Upper lobe of right lung (tissue), 1 donor: ENCODE measurements around the gene MOB3C. TPM values are rescaled to one million over a fixed set of nuclear protein-coding genes. Genes with fewer than 3 reads are reported as not detected.
A peak's percentile ranks its signal among the peaks of the same experiment; 100 is the strongest.

Experiments
- ATAC-seq: fragments of 200-7000 bp; cut with Tn5 transposase; one replicate; pipeline ENCODE4 v1.9.1; 2020; ENCODE audit warnings: mild to moderate bottlenecking, moderate library complexity
- DNase-seq: peaks from one replicate; pipeline ENCODE4 v3.0.0-alpha.2; 2020
- H3K27ac ChIP-seq: fragments of 200-600 bp; one replicate; pipeline ENCODE4 v1.8.0; 2022
- H3K27me3 ChIP-seq: fragments of 200-600 bp; one replicate; pipeline ENCODE4 v1.8.0; 2022; ENCODE audit warnings: mild to moderate bottlenecking
- H3K36me3 ChIP-seq: fragments of 200-600 bp; one replicate; pipeline ENCODE4 v1.8.0; 2022
- H3K4me1 ChIP-seq: fragments of 200-600 bp; one replicate; pipeline ENCODE4 v1.8.0; 2022
- H3K4me3 ChIP-seq: fragments of 200-600 bp; one replicate; pipeline ENCODE4 v1.8.0; 2022; ENCODE audit warnings: mild to moderate bottlenecking
- H3K9me3 ChIP-seq: fragments of 200-600 bp; one replicate; pipeline ENCODE4 v1.8.0; 2022
- CTCF ChIP-seq: fragments of 200-600 bp; IDR thresholded peaks from one replicate; pipeline ENCODE4 v1.8.0; 2022; ENCODE audit warnings: antibody characterized with exemption
- intact Hi-C: fragments of 100-400 bp; cut with DNase I; formaldehyde crosslinking; loops from one replicate; pipeline ENCODE4 v1.11.0; 2022
- total RNA-seq: library from RNA; stranded (reverse); fragmentation: NEBNext Ultra II Directional; extraction: Animal tissue kit (Norgen Biotek cat#: 25700); gene quantifications from one replicate; pipeline ENCODE4 v1.2.1, GENCODE V29; 2021
- donor health status: DM: no; HTN: yes; CAD: no; lungs with severe emphysema.

Gene MOB3C
- total RNA-seq, 1 donor from 2014 or later, result 24.6 TPM

GRCh38 chr1:46601257-46602007 is 15.2 kb downstream of the MOB3C start:
- H3K4me1 ChIP-seq, result peaks cover 44% of the 10 kb centered on the region

GRCh38 chr1:46599059-46599970 is 17.3 kb downstream of the MOB3C start:
- DNase-seq (no peak), ATAC-seq (no peak)
- no peak overlapping the region for H3K4me3 ChIP-seq
- no peak overlapping the region for H3K27ac ChIP-seq
- H3K9me3 ChIP-seq, result no peaks in the 10 kb centered on the region
- no peaks in the 10 kb centered on the region for H3K36me3 ChIP-seq
- TF ChIP-seq CTCF, result no peak
- peaks cover 48% of the 10 kb centered on the region for H3K4me1 ChIP-seq
- H3K27me3 ChIP-seq, result no peaks in the 10 kb centered on the region
- intact Hi-C loops, result no loop called here

More at GRCh38 chr1:46601257-46602007, 15.2 kb downstream of the MOB3C start:
- DNase-seq (no peak), ATAC-seq (no peak)
- H3K27ac ChIP-seq, result no peak overlapping the region
- H3K9me3 ChIP-seq, result no peaks in the 10 kb centered on the region
- intact Hi-C loops, result no loop called here
- no peak for TF ChIP-seq CTCF
- H3K36me3 ChIP-seq, result no peaks in the 10 kb centered on the region
- no peaks in the 10 kb centered on the region for H3K27me3 ChIP-seq
- H3K4me3 ChIP-seq, result no peak overlapping the region

GRCh38 chr1:46596846-46597245 is 19.8 kb downstream of the MOB3C start:
- TF ChIP-seq CTCF, result no peak
- no peak for ATAC-seq

GRCh38 chr1:46596036-46596435 is 20.6 kb downstream of the MOB3C start:
- no peaks in the 10 kb centered on the region for H3K9me3 ChIP-seq
- peaks cover 26% of the 10 kb centered on the region for H3K4me1 ChIP-seq
- no peak overlapping the region for H3K27ac ChIP-seq
- TF ChIP-seq CTCF, result no peak
- no peaks in the 10 kb centered on the region for H3K27me3 ChIP-seq
- intact Hi-C loops, result no loop called here
- peaks cover 28% of the 10 kb centered on the region for H3K36me3 ChIP-seq
- ATAC-seq, result no peak
- no peak overlapping the region for H3K4me3 ChIP-seq
- DNase-seq, result no peak

More at GRCh38 chr1:46596846-46597245, 19.8 kb downstream of the MOB3C start:
- Histone ChIP-seq H3K4me3 (no peak overlapping the region), H3K27ac (no peak overlapping the region), H3K27me3 (no peaks in the 10 kb centered on the region), H3K9me3 (no peaks in the 10 kb centered on the region), H3K36me3 (peaks cover 20% of the 10 kb centered on the region), H3K4me1 (peaks cover 31% of the 10 kb centered on the region)
- no peak for DNase-seq
- intact Hi-C loops, result no loop called here

- no peaks in the 10 kb centered on the region for H3K27me3 ChIP-seq
- DNase-seq (peak; percentile 82), ATAC-seq (peak; percentile 84)
- intact Hi-C loops, result no loop called here
- no peaks in the 10 kb centered on the region for H3K9me3 ChIP-seq
- H3K4me3 ChIP-seq, result no peak overlapping the region
- no peak for TF ChIP-seq CTCF
- H3K4me1 ChIP-seq, result peaks cover 26% of the 10 kb centered on the region
- peaks cover 38% of the 10 kb centered on the region for H3K36me3 ChIP-seq
- H3K27ac ChIP-seq, result peak overlapping the region; percentile 76
Observed at GRCh38 chr1:46595127-46595526, 21.5 kb downstream of the MOB3C start.
